ENCODE measurements around the gene IQGAP3.

DNA sequence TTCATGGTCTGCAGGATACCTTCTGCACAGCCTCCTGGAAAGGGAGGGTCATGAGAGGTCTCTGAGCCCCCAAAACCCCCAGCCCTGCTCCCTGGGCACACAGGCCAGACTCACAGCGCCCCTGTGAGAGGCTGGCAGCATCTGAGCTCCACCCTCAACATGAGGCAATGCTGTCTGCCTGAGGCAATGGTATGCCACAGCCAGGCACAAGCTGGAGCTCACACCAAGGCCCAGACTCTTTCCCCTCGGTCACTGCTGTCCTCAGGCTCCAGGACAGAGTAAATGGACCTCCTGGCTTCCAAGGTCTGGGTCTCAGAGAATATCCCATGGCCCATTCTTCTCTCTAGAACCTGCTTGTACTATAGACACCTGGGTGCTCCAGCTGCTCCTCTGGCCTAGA lies 89.0 kb downstream of the IQGAP3 start:
- TF ChIP-seq MYC (IDR thresholded peaks at IDR 0.05; ENCODE audit: borderline replicate concordance, low read length): no peak
- TF ChIP-seq EP300 (IDR thresholded peaks at IDR 0.05): no peak
- TF ChIP-seq, protein P1, sequence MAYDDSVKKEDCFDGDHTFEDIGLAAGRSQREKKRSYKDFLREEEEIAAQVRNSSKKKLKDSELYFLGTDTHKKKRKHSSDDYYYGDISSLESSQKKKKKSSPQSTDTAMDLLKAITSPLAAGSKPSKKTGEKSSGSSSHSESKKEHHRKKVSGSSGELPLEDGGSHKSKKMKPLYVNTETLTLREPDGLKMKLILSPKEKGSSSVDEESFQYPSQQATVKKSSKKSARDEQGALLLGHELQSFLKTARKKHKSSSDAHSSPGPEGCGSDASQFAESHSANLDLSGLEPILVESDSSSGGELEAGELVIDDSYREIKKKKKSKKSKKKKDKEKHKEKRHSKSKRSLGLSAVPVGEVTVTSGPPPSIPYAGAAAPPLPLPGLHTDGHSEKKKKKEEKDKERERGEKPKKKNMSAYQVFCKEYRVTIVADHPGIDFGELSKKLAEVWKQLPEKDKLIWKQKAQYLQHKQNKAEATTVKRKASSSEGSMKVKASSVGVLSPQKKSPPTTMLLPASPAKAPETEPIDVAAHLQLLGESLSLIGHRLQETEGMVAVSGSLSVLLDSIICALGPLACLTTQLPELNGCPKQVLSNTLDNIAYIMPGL (CRISPR knock-in tag; IDR thresholded peaks at IDR 0.05; ENCODE audit: borderline replicate concordance): no peak
- no peak for TF ChIP-seq POLR2A (IDR thresholded peaks at IDR 0.05; ENCODE audit: low read length)
- no peak for TF ChIP-seq SMC3 (IDR thresholded peaks at IDR 0.05)
- TF ChIP-seq JUN (IDR thresholded peaks at IDR 0.05): no peak
- no peak for TF ChIP-seq CTCF (IDR thresholded peaks at IDR 0.05)
- TF ChIP-seq RCOR1 (IDR thresholded peaks at IDR 0.05; ENCODE audit: low read depth, low read length): no peak
- TF ChIP-seq USF2 (IDR thresholded peaks at IDR 0.05): no peak
- TF ChIP-seq HDAC2 (IDR thresholded peaks at IDR 0.05): no peak
- TF ChIP-seq ZNF302 (CRISPR knock-in tag; IDR thresholded peaks at IDR 0.05): no peak
- no peak for TF ChIP-seq EHMT2 (IDR thresholded peaks at IDR 0.05; ENCODE audit: low read depth)
